Measurements from ENCODE around the gene PREX1. TPM values are rescaled to one million over a fixed set of nuclear protein-coding genes. Genes with fewer than 3 reads are reported as not detected.

Gene PREX1
- polyA plus RNA-seq, 1 donor (not counting 4 experiments of a cell fraction or from before 2014, with no cell fraction given), result 0.22 TPM

DNA sequence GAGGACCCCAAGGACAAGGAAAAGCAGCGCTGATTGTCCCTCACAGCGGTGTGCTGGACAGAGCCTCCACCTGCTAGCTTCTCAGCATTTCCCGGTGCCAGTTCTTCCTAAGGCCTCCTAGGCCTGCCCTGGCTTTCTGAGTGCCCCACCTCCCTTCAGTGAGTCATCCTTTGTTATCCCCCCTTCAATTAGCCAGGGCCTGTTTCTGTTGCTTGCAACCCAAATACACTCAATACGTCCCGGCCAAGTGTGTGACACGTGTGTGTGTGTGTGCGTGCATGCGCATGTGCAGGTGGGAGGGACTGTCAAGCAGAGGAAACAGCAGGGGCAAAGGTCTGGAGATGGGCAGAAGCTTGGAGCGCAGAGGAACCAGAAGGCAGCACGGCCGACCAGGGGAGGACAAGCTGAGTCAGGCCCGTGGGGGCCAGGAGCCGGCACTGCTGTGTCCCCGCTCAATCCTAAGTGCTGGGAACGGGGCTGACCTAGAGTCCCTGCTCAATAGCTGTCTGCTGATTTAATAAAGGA is 159.8 kb downstream of the PREX1 start:
- DNase-seq (ENCODE audit: low read depth, low spot score), result no peak
- Histone ChIP-seq H3K4me3 (ENCODE audit: control insufficient read depth in 2 of 3, extremely low read depth in 1 of 3, insufficient read depth in 2 of 3, low read depth in 1 of 3, low read length in 3 of 3) (no peak overlapping the region), H3K36me3 (ENCODE audit: control insufficient read depth in 2 of 2, extremely low read depth in 1 of 2, insufficient read depth in 2 of 2, low read length in 2 of 2) (no peaks in the 10 kb centered on the region), H2AFZ (ENCODE audit: control insufficient read depth, low read length) (no peak overlapping the region), H4K20me1 (ENCODE audit: control insufficient read depth, extremely low read depth, insufficient read depth, low read length) (no peaks in the 10 kb centered on the region), H3K27ac (ENCODE audit: control insufficient read depth, insufficient read depth, low read length) (no peak overlapping the region), H3K4me2 (ENCODE audit: control insufficient read depth, extremely low read depth, insufficient read depth, low read depth, low read length) (no peak overlapping the region), H3K79me2 (ENCODE audit: control insufficient read depth, insufficient read depth, low read length) (no peaks in the 10 kb centered on the region), H3K27me3 (ENCODE audit: control insufficient read depth, extremely low read depth, insufficient read depth, low read length) (no peaks in the 10 kb centered on the region), H3K9me3 (ENCODE audit: control insufficient read depth, low read depth, low read length) (no peaks in the 10 kb centered on the region), H3K9ac (ENCODE audit: control insufficient read depth, extremely low read depth, insufficient read depth, low read length) (no peak overlapping the region), H3K4me1 (ENCODE audit: control insufficient read depth, extremely low read depth, insufficient read depth, low read length) (no peaks in the 10 kb centered on the region), H3K9me1 (ENCODE audit: control insufficient read depth, extremely low read depth, insufficient read depth, low read length) (no peaks in the 10 kb centered on the region)
- dilution Hi-C loops (cut with MboI; ENCODE audit: extremely low pct_ligation_motif_present, low sequenced_read_pairs), result loop anchor here (25.0 kb wide), 1 partner anchor 244 kb away; the partner anchor contains the start of gene ARFGEF2
- no peak for FAIRE-seq
- TF ChIP-seq, protein P1, sequence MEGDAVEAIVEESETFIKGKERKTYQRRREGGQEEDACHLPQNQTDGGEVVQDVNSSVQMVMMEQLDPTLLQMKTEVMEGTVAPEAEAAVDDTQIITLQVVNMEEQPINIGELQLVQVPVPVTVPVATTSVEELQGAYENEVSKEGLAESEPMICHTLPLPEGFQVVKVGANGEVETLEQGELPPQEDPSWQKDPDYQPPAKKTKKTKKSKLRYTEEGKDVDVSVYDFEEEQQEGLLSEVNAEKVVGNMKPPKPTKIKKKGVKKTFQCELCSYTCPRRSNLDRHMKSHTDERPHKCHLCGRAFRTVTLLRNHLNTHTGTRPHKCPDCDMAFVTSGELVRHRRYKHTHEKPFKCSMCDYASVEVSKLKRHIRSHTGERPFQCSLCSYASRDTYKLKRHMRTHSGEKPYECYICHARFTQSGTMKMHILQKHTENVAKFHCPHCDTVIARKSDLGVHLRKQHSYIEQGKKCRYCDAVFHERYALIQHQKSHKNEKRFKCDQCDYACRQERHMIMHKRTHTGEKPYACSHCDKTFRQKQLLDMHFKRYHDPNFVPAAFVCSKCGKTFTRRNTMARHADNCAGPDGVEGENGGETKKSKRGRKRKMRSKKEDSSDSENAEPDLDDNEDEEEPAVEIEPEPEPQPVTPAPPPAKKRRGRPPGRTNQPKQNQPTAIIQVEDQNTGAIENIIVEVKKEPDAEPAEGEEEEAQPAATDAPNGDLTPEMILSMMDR (optimal IDR thresholded peaks at IDR 0.05 in 1 of 3, IDR thresholded peaks at IDR 0.05 in 1 of 3, conservative IDR thresholded peaks at IDR 0.05 in 1 of 3; ENCODE audit: extremely low read depth in 1 of 3, insufficient read depth in 2 of 3, low read length in 3 of 3), result no peak
- TF ChIP-seq EZH2 (IDR thresholded peaks at IDR 0.05; ENCODE audit: low read length), result no peak

- Histone ChIP-seq H3K79me2 (ENCODE audit: control insufficient read depth, insufficient read depth, low read length) (no peaks in the 10 kb centered on the region), H2AFZ (ENCODE audit: control insufficient read depth, low read length) (no peak overlapping the region), H3K9me1 (ENCODE audit: control insufficient read depth, extremely low read depth, insufficient read depth, low read length) (no peaks in the 10 kb centered on the region), H3K9me3 (ENCODE audit: control insufficient read depth, low read depth, low read length) (no peaks in the 10 kb centered on the region), H3K27ac (ENCODE audit: control insufficient read depth, insufficient read depth, low read length) (no peak overlapping the region), H3K4me3 (ENCODE audit: control insufficient read depth in 2 of 3, extremely low read depth in 1 of 3, insufficient read depth in 2 of 3, low read depth in 1 of 3, low read length in 3 of 3) (no peak overlapping the region), H3K4me2 (ENCODE audit: control insufficient read depth, extremely low read depth, insufficient read depth, low read depth, low read length) (no peak overlapping the region), H3K9ac (ENCODE audit: control insufficient read depth, extremely low read depth, insufficient read depth, low read length) (no peak overlapping the region), H3K4me1 (ENCODE audit: control insufficient read depth, extremely low read depth, insufficient read depth, low read length) (no peaks in the 10 kb centered on the region), H3K27me3 (ENCODE audit: control insufficient read depth, extremely low read depth, insufficient read depth, low read length) (no peaks in the 10 kb centered on the region), H3K36me3 (ENCODE audit: control insufficient read depth in 2 of 2, extremely low read depth in 1 of 2, insufficient read depth in 2 of 2, low read length in 2 of 2) (no peaks in the 10 kb centered on the region), H4K20me1 (ENCODE audit: control insufficient read depth, extremely low read depth, insufficient read depth, low read length) (no peaks in the 10 kb centered on the region)
- TF ChIP-seq, protein P1 (optimal IDR thresholded peaks at IDR 0.05 in 1 of 3, IDR thresholded peaks at IDR 0.05 in 1 of 3, conservative IDR thresholded peaks at IDR 0.05 in 1 of 3; ENCODE audit: extremely low read depth in 1 of 3, insufficient read depth in 2 of 3, low read length in 3 of 3), result no peak
- no peak for TF ChIP-seq EZH2 (IDR thresholded peaks at IDR 0.05; ENCODE audit: low read length)
- FAIRE-seq (no peak), DNase-seq (ENCODE audit: low read depth, low spot score) (no peak)
- dilution Hi-C loops (cut with MboI; ENCODE audit: extremely low pct_ligation_motif_present, low sequenced_read_pairs), result loop anchor here (25.0 kb wide), 1 partner anchor 245 kb away; the partner anchor contains the start of gene ARFGEF2
These were observed 160.3 kb downstream of the PREX1 start for GRCh38 chr20:48667481-48667880.
